Measurements from ENCODE around the gene LRRIQ1.

DNA sequence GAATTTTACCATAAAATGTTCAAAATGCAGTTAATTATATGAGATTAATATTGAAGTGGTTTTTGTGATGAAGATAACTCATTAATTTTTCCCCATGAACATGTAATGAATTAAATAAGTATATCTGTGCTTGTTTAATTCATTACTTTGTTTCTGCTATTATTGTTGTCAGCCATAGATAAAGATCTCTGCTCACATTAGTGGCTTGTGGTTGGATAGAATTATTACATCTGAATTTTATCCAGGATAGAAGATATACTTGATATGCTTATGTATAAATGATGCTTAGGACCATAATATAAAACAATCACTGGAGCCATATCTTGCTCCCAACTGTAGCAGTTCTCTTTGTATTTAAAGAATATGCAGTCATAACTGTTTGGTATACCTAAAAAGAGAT lies 18.5 kb upstream of the LRRIQ1 start:
- TF ChIP-seq, protein P1, sequence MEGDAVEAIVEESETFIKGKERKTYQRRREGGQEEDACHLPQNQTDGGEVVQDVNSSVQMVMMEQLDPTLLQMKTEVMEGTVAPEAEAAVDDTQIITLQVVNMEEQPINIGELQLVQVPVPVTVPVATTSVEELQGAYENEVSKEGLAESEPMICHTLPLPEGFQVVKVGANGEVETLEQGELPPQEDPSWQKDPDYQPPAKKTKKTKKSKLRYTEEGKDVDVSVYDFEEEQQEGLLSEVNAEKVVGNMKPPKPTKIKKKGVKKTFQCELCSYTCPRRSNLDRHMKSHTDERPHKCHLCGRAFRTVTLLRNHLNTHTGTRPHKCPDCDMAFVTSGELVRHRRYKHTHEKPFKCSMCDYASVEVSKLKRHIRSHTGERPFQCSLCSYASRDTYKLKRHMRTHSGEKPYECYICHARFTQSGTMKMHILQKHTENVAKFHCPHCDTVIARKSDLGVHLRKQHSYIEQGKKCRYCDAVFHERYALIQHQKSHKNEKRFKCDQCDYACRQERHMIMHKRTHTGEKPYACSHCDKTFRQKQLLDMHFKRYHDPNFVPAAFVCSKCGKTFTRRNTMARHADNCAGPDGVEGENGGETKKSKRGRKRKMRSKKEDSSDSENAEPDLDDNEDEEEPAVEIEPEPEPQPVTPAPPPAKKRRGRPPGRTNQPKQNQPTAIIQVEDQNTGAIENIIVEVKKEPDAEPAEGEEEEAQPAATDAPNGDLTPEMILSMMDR (IDR thresholded peaks at IDR 0.05; ENCODE audit: low read depth, low read length): no peak
- no peak for TF ChIP-seq EZH2phosphoT487 (IDR thresholded peaks at IDR 0.05; ENCODE audit: low read depth)
